GM21576 (cell line): ENCODE data around the gene GRAMD1B.

Experiments used
- ATAC-seq: cut with Tn5 transposase; IDR thresholded peaks from one replicate; pipeline ENCODE4 v1.9.1; 2021; ENCODE audit warnings: mild to moderate bottlenecking, moderate library complexity; ENCODE audit not compliant: unreplicated experiment

GRAMD1B gene

GRCh38 chr11:123473941-123474677 lies 44.0 kb downstream of the GRAMD1B start:
- ATAC-seq = no peak

- no peak for ATAC-seq
These were observed 44.9 kb downstream of the GRAMD1B start for GRCh38 chr11:123474994-123475393.

GRCh38 chr11:123475469-123475868 lies 45.4 kb downstream of the GRAMD1B start:
- ATAC-seq = no peak

GRCh38 chr11:123477205-123477907 lies 47.3 kb downstream of the GRAMD1B start:
- no peak for ATAC-seq

- ATAC-seq = no peak
These were observed 48.4 kb downstream of the GRAMD1B start for GRCh38 chr11:123478352-123478987.

GRCh38 chr11:123479048-123479837 lies 49.2 kb downstream of the GRAMD1B start:
- ATAC-seq = peak; percentile 56

GRCh38 chr11:123480290-123480815 lies 50.3 kb downstream of the GRAMD1B start:
- ATAC-seq = peak; percentile 39

GRCh38 chr11:123480882-123481281 lies 50.8 kb downstream of the GRAMD1B start:
- no peak for ATAC-seq

GRCh38 chr11:123481640-123482039 lies 51.6 kb downstream of the GRAMD1B start:
- no peak for ATAC-seq

GRCh38 chr11:123482218-123482617 lies 52.1 kb downstream of the GRAMD1B start:
- no peak for ATAC-seq

- no peak for ATAC-seq
These were observed 53.0 kb downstream of the GRAMD1B start for GRCh38 chr11:123483058-123483457.

- ATAC-seq = no peak
These were observed 53.4 kb downstream of the GRAMD1B start for GRCh38 chr11:123483466-123483865.

- peak; percentile 41 for ATAC-seq
These were observed 54.4 kb downstream of the GRAMD1B start for GRCh38 chr11:123484448-123484847.

GRCh38 chr11:123487157-123487744 lies 57.2 kb downstream of the GRAMD1B start:
- no peak for ATAC-seq

- ATAC-seq = no peak
These were observed 60.5 kb downstream of the GRAMD1B start for GRCh38 chr11:123490527-123490926.

GRCh38 chr11:123491241-123491640 lies 61.2 kb downstream of the GRAMD1B start:
- no peak for ATAC-seq

- ATAC-seq = no peak
These were observed 63.4 kb downstream of the GRAMD1B start for GRCh38 chr11:123493349-123494063.

- ATAC-seq = no peak
These were observed 64.4 kb downstream of the GRAMD1B start for GRCh38 chr11:123494195-123495050.

GRCh38 chr11:123504401-123504800 lies 74.3 kb downstream of the GRAMD1B start:
- no peak for ATAC-seq
